Cardiac fibroblast (primary cell): ENCODE measurements around the gene SALL1.

Experiments used
- DNase-seq, 2 donors: peaks; one replicate each; pipeline versions ENCODE4 v3.0.0 to v3.0.0-alpha.2; 2010; ENCODE audit warnings: low read depth in 2 of 2
- H3K4me3 ChIP-seq, 2 donors: replicated peaks in 1 of 2; 1 replicate in 1 of 2; 2 replicates in 1 of 2; pipeline ENCODE4 v1.5.1; 2011; ENCODE audit warnings: low read depth in 2 of 2, low read length in 2 of 2, mild to moderate bottlenecking in 2 of 2, moderate library complexity in 1 of 2
- TF ChIP-seq, protein P1 (sequence below): IDR thresholded peaks from one replicate; pipeline ENCODE4 v1.5.1; 2011; ENCODE audit warnings: low read depth, mild to moderate bottlenecking, low read length, inconsistent platforms

The SALL1 gene

GRCh38 chr16:51180719-51181502, 29.8 kb upstream of the SALL1 start:
- no peak overlapping the region for H3K4me3 ChIP-seq
- no peak for DNase-seq
- TF ChIP-seq, protein P1, sequence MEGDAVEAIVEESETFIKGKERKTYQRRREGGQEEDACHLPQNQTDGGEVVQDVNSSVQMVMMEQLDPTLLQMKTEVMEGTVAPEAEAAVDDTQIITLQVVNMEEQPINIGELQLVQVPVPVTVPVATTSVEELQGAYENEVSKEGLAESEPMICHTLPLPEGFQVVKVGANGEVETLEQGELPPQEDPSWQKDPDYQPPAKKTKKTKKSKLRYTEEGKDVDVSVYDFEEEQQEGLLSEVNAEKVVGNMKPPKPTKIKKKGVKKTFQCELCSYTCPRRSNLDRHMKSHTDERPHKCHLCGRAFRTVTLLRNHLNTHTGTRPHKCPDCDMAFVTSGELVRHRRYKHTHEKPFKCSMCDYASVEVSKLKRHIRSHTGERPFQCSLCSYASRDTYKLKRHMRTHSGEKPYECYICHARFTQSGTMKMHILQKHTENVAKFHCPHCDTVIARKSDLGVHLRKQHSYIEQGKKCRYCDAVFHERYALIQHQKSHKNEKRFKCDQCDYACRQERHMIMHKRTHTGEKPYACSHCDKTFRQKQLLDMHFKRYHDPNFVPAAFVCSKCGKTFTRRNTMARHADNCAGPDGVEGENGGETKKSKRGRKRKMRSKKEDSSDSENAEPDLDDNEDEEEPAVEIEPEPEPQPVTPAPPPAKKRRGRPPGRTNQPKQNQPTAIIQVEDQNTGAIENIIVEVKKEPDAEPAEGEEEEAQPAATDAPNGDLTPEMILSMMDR = no peak

DNA sequence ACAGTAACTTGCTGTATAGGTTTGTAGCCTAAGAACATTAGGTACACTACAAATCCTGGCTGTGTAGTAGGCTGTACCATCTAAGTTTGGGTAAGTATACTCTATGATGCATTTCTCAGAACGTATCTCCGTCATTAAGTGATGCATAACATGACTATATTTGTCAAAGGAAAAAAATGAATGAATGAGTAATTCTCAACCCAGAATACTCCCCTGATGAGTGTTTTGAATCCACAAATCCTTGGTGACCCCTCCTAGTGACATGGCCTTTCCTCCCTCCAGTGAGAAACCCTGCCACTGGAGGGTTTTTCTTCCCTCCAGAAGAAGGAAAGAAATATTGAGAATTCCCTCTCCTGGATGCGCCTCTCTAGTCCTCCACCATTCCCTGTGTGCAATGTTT, 24.0 kb upstream of the SALL1 start:
- no peak overlapping the region for H3K4me3 ChIP-seq
- DNase-seq = no peak
- TF ChIP-seq, protein P1 = no peak

DNA sequence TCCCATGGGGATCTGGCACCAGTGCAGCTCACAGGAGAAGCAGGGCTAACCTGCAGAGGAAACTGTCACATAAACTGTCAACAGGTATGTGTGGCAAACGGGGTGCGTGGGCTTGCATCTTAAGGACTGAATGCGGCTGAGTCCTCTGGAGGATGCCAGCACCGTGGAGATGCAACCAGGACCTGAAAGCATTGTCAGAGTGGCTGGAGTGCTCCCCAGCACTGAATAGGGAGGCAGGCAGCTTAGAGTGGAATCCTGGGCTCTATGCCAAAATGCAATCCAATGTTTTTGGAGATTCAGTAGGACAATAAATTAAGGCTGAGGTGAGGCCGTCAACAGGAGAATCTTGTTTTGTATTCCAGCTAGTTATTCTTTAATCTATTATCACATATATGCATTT, 21.3 kb upstream of the SALL1 start:
- TF ChIP-seq, protein P1 = no peak
- no peak overlapping the region for H3K4me3 ChIP-seq
- DNase-seq = no peak

- TF ChIP-seq, protein P1 = no peak
- DNase-seq = no peak
- H3K4me3 ChIP-seq = no peak overlapping the region
These were observed 17.7 kb upstream of the SALL1 start for GRCh38 chr16:51168755-51169154.

GRCh38 chr16:51167170-51167895, 16.3 kb upstream of the SALL1 start:
- no peak for DNase-seq
- TF ChIP-seq, protein P1 = no peak
- no peak overlapping the region for H3K4me3 ChIP-seq

GRCh38 chr16:51166541-51166940, 15.5 kb upstream of the SALL1 start:
- TF ChIP-seq, protein P1 = no peak
- DNase-seq = no peak
- H3K4me3 ChIP-seq = no peak overlapping the region
